MM.1S (cell line): Measurements from ENCODE around the gene RBFOX2.
"Not testable (repeated sequence)": the region's sequence is repeated elsewhere in the genome, so short reads cannot be mapped to it uniquely, and the experiment has no call there.

Experiments used
- DNase-seq: peaks from one replicate; pipeline ENCODE4 v3.0.0-alpha.2; 2015
- H2AFZ ChIP-seq: fragments of 300-600 bp; sonication (generic); 2 replicates; pipeline ENCODE4 v1.6.0; 2016; ENCODE audit warnings: antibody characterized with exemption, low read length
- H3F3A ChIP-seq: fragments of 300-600 bp; sonication (generic); 2 replicates; pipeline ENCODE4 v1.6.1; 2016; ENCODE audit warnings: mild to moderate bottlenecking, antibody characterized with exemption, low read length, moderate library complexity, mixed read lengths; ENCODE audit not compliant: insufficient read depth
- H3K27ac ChIP-seq: fragments of 300-600 bp; sonication (generic); 2 replicates; pipeline ENCODE4 v1.5.1; 2016; ENCODE audit warnings: mild to moderate bottlenecking, low read length
- H3K27me3 ChIP-seq: fragments of 300-600 bp; sonication (generic); replicated peaks from 2 replicates; pipeline ENCODE4 v1.6.0; 2016; ENCODE audit warnings: low read length; ENCODE audit not compliant: insufficient read depth
- H3K36me3 ChIP-seq: fragments of 300-600 bp; sonication (generic); replicated peaks from 2 replicates; pipeline ENCODE4 v1.6.1; 2016; ENCODE audit warnings: mild to moderate bottlenecking, low read length, mixed read lengths; ENCODE audit not compliant: insufficient read depth
- H3K4me1 ChIP-seq: fragments of 300-600 bp; sonication (generic); 2 replicates; pipeline ENCODE4 v1.6.1; 2016; ENCODE audit warnings: low read length, mixed read lengths
- H3K4me2 ChIP-seq: fragments of 300-600 bp; sonication (generic); 2 replicates; pipeline ENCODE4 v1.6.0; 2016; ENCODE audit warnings: low read depth, low read length
- H3K4me3 ChIP-seq: fragments of 300-600 bp; sonication (generic); 2 replicates; pipeline ENCODE4 v1.5.1; 2016; ENCODE audit warnings: low read length, mixed read lengths
- H3K79me2 ChIP-seq: fragments of 300-600 bp; sonication (generic); 2 replicates; pipeline ENCODE4 v1.6.1; 2016; ENCODE audit warnings: mixed run types, low read length, mixed read lengths
- H3K9ac ChIP-seq: fragments of 300-600 bp; sonication (generic); 2 replicates; pipeline ENCODE4 v1.6.1; 2016; ENCODE audit warnings: low read length, mixed read lengths
- H3K9me2 ChIP-seq: fragments of 300-600 bp; sonication (generic); replicated peaks from 2 replicates; pipeline ENCODE4 v1.6.1; 2016; ENCODE audit warnings: mild to moderate bottlenecking, low read length, mixed read lengths; ENCODE audit not compliant: insufficient read depth
- H3K9me3 ChIP-seq: fragments of 300-600 bp; sonication (generic); replicated peaks from 2 replicates; pipeline ENCODE4 v1.6.1; 2016; ENCODE audit warnings: mild to moderate bottlenecking, low read length, mixed read lengths; ENCODE audit not compliant: insufficient read depth
- H4K20me1 ChIP-seq: fragments of 300-600 bp; sonication (generic); 2 replicates; pipeline ENCODE4 v1.6.1; 2016; ENCODE audit warnings: mild to moderate bottlenecking, low read length, moderate library complexity, mixed read lengths; ENCODE audit not compliant: insufficient read depth
- CTCF ChIP-seq: fragments of 300-600 bp; sonication (generic); IDR thresholded peaks from 2 replicates; pipeline ENCODE4 v1.5.1; 2016; ENCODE audit warnings: antibody characterized with exemption, low read length, mixed read lengths
- EZH2 ChIP-seq: fragments of 300-600 bp; sonication (generic); optimal IDR thresholded peaks from 2 replicates; pipeline ENCODE3; 2017; ENCODE audit warnings: low read depth, mild to moderate bottlenecking, antibody characterized with exemption, low read length, mixed read lengths
- EZH2phosphoT487 ChIP-seq: fragments of 300-600 bp; sonication (generic); IDR thresholded peaks from 2 replicates; pipeline ENCODE4 v1.6.1; 2018; ENCODE audit warnings: antibody characterized with exemption, low read length

RBFOX2 gene

GRCh38 chr22:35805466-35805865 is 223.2 kb downstream of the RBFOX2 start:
- Histone ChIP-seq H3K9me3 (no peaks in the 10 kb centered on the region), H3K27ac (no peak overlapping the region), H3K4me2 (no peak overlapping the region), H3K9me2 (no peaks in the 10 kb centered on the region), H3K79me2 (peaks cover 12% of the 10 kb centered on the region), H3K4me3 (no peak overlapping the region), H3K36me3 (no peaks in the 10 kb centered on the region), H3F3A (no peaks in the 10 kb centered on the region), H2AFZ (no peak overlapping the region), H3K4me1 (no peaks in the 10 kb centered on the region), H3K27me3 (no peaks in the 10 kb centered on the region), H4K20me1 (no peaks in the 10 kb centered on the region), H3K9ac (no peak overlapping the region)
- no peak for DNase-seq
- TF ChIP-seq CTCF (no peak), EZH2phosphoT487 (no peak), EZH2 (no peak)

GRCh38 chr22:35804421-35804820 is 224.2 kb downstream of the RBFOX2 start:
- Histone ChIP-seq H2AFZ (no peak overlapping the region), H3K9me3 (no peaks in the 10 kb centered on the region), H3K79me2 (peaks cover 16% of the 10 kb centered on the region), H3K9me2 (no peaks in the 10 kb centered on the region), H4K20me1 (no peaks in the 10 kb centered on the region), H3K27me3 (no peaks in the 10 kb centered on the region), H3F3A (no peaks in the 10 kb centered on the region), H3K4me3 (no peak overlapping the region), H3K27ac (no peak overlapping the region), H3K9ac (no peak overlapping the region), H3K36me3 (no peaks in the 10 kb centered on the region), H3K4me1 (no peaks in the 10 kb centered on the region), H3K4me2 (no peak overlapping the region)
- TF ChIP-seq EZH2phosphoT487: no peak
- no peak for TF ChIP-seq EZH2
- DNase-seq: no peak

- Histone ChIP-seq H3F3A (no peaks in the 10 kb centered on the region), H2AFZ (no peak overlapping the region), H3K36me3 (no peaks in the 10 kb centered on the region), H3K27ac (no peak overlapping the region), H3K9me2 (no peaks in the 10 kb centered on the region), H3K79me2 (peaks cover 16% of the 10 kb centered on the region), H3K4me2 (no peak overlapping the region), H3K4me3 (no peak overlapping the region), H3K4me1 (no peaks in the 10 kb centered on the region), H3K9me3 (no peaks in the 10 kb centered on the region), H4K20me1 (no peaks in the 10 kb centered on the region), H3K27me3 (no peaks in the 10 kb centered on the region), H3K9ac (no peak overlapping the region)
- DNase-seq: no peak
- TF ChIP-seq CTCF (no peak), EZH2phosphoT487 (no peak), EZH2 (no peak)
Observed at GRCh38 chr22:35802885-35803284, 225.7 kb downstream of the RBFOX2 start.

GRCh38 chr22:35801301-35801700 is 227.3 kb downstream of the RBFOX2 start:
- H3K27ac ChIP-seq, DNase-seq, H3K9me2 ChIP-seq, H3K4me3 ChIP-seq, H3K36me3 ChIP-seq, H3F3A ChIP-seq, H3K27me3 ChIP-seq, H4K20me1 ChIP-seq, H2AFZ ChIP-seq, H3K9ac ChIP-seq, H3K4me2 ChIP-seq, H3K9me3 ChIP-seq, H3K4me1 ChIP-seq: not testable (repeated sequence)
- peaks cover 18% of the 10 kb centered on the region for H3K79me2 ChIP-seq
